ENCODE measurements around the gene COPE. TPM values are rescaled to one million over a fixed set of nuclear protein-coding genes. Genes with fewer than 3 reads are reported as not detected.

COPE gene
- total RNA-seq, 4 donors from 2014 or later: 121 to 195 (median 152) TPM

- Histone ChIP-seq H3K9me3 (peaks cover 0 to 9% (median 0%) of the 10 kb centered on the region in 3 donors), H3K36me3 (peaks cover 0 to 6% of the 10 kb centered on the region in 2 donors), H3K27ac (no peak overlapping the region), H3K4me1 (no peaks in the 10 kb centered on the region), H3K27me3 (no peaks in the 10 kb centered on the region), H3K4me3 (no peak overlapping the region)
- 95 to 100% methylated on average over 2 to 7 of the region's 7 CpGs for WGBS, 2 donors (ENCODE audit: low coverage in 1 of 2)
- ATAC-seq: no peak
- TF ChIP-seq CTCF (IDR thresholded peaks at IDR 0.05): no peak
- TF ChIP-seq EP300 (IDR thresholded peaks at IDR 0.05): no peak
- no peak for TF ChIP-seq POLR2A (IDR thresholded peaks at IDR 0.05)
- no peak for TF ChIP-seq POLR2AphosphoS5 (IDR thresholded peaks at IDR 0.05)
These were observed 37.7 kb downstream of the COPE start for GRCh38 chr19:18881491-18881890.

GRCh38 chr19:18879579-18880373 is 39.4 kb downstream of the COPE start:
- Histone ChIP-seq H3K36me3 (peaks cover 0 to 6% of the 10 kb centered on the region in 2 donors), H3K27ac (no peak overlapping the region), H3K27me3 (no peaks in the 10 kb centered on the region), H3K4me1 (no peaks in the 10 kb centered on the region), H3K9me3 (peaks cover 0 to 9% (median 0%) of the 10 kb centered on the region in 3 donors), H3K4me3 (no peak overlapping the region)
- no peak for TF ChIP-seq CTCF (IDR thresholded peaks at IDR 0.05)
- no peak for TF ChIP-seq EP300 (IDR thresholded peaks at IDR 0.05)
- TF ChIP-seq POLR2A (IDR thresholded peaks at IDR 0.05): no peak
- TF ChIP-seq POLR2AphosphoS5 (IDR thresholded peaks at IDR 0.05): no peak
- ATAC-seq: peak; percentile 16
- 55 to 87% methylated on average over 3 to 7 of the region's 13 CpGs for WGBS, 2 donors (ENCODE audit: low coverage in 1 of 2)

- Histone ChIP-seq H3K4me1 (no peaks in the 10 kb centered on the region), H3K9me3 (peaks cover 0 to 9% (median 0%) of the 10 kb centered on the region in 3 donors), H3K36me3 (peaks cover 0 to 6% of the 10 kb centered on the region in 2 donors), H3K4me3 (no peak overlapping the region), H3K27ac (no peak overlapping the region), H3K27me3 (no peaks in the 10 kb centered on the region)
- no peak for TF ChIP-seq EP300 (IDR thresholded peaks at IDR 0.05)
- no peak for TF ChIP-seq CTCF (IDR thresholded peaks at IDR 0.05)
- no peak for TF ChIP-seq POLR2A (IDR thresholded peaks at IDR 0.05)
- TF ChIP-seq POLR2AphosphoS5 (IDR thresholded peaks at IDR 0.05): no peak
- ATAC-seq: no peak
- 83 to 92% methylated on average over 4 to 5 of the region's 34 CpGs for WGBS, 2 donors (ENCODE audit: low coverage in 1 of 2)
These were observed 40.2 kb downstream of the COPE start for GRCh38 chr19:18878858-18879578.

- H3K36me3 ChIP-seq: peaks cover 0 to 6% of the 10 kb centered on the region in 2 donors
- H3K27me3 ChIP-seq: no peaks in the 10 kb centered on the region
- H3K4me3 ChIP-seq: no peak overlapping the region
- TF ChIP-seq POLR2A (IDR thresholded peaks at IDR 0.05) (no peak), EP300 (IDR thresholded peaks at IDR 0.05) (no peak), CTCF (IDR thresholded peaks at IDR 0.05) (no peak), POLR2AphosphoS5 (IDR thresholded peaks at IDR 0.05) (no peak)
- WGBS, 2 donors (ENCODE audit: low coverage in 1 of 2): 89 to 92% methylated on average over 10 of the region's 25 CpGs
- peaks cover 0 to 9% (median 0%) of the 10 kb centered on the region in 3 donors for H3K9me3 ChIP-seq
- ATAC-seq: peak; percentile 29
- H3K4me1 ChIP-seq: no peaks in the 10 kb centered on the region
- no peak overlapping the region for H3K27ac ChIP-seq
These were observed 41.0 kb downstream of the COPE start for GRCh38 chr19:18878058-18878797.

Data from gastroesophageal sphincter (tissue), 4 donors.